Activated CD8-positive, alpha-beta memory T cell treated with anti-CD3 and anti-CD28 coated beads for 1 hour (primary cell): ENCODE results near the gene ARHGAP26.

Experiments
- DNase-seq, 2 donors: peaks; one replicate each; pipeline ENCODE4 v3.0.0-alpha.2; 2020; ENCODE audit warnings: low read depth in 1 of 2; ENCODE audit errors: extremely low read depth in 1 of 2

The ARHGAP26 gene

GRCh38 chr5:142871363-142872193 is 101.4 kb downstream of the ARHGAP26 start:
- DNase-seq: no peak

GRCh38 chr5:142872217-142872616 is 102.0 kb downstream of the ARHGAP26 start:
- DNase-seq: no peak

- no peak for DNase-seq
Observed at GRCh38 chr5:142872795-142873194, 102.6 kb downstream of the ARHGAP26 start.

GRCh38 chr5:142873831-142874230 is 103.7 kb downstream of the ARHGAP26 start:
- no peak for DNase-seq

- no peak for DNase-seq
Observed at GRCh38 chr5:142874540-142874939, 104.4 kb downstream of the ARHGAP26 start.

GRCh38 chr5:142875936-142876335 is 105.8 kb downstream of the ARHGAP26 start:
- no peak for DNase-seq

- DNase-seq: no peak
Observed at GRCh38 chr5:142876817-142877216, 106.6 kb downstream of the ARHGAP26 start.

GRCh38 chr5:142878111-142878510 is 107.9 kb downstream of the ARHGAP26 start:
- no peak for DNase-seq

GRCh38 chr5:142878638-142879037 is 108.5 kb downstream of the ARHGAP26 start:
- DNase-seq: no peak

GRCh38 chr5:142881076-142881783 is 111.1 kb downstream of the ARHGAP26 start:
- no peak for DNase-seq

- no peak for DNase-seq
Observed at GRCh38 chr5:142881784-142882126, 111.6 kb downstream of the ARHGAP26 start.

GRCh38 chr5:142883025-142883424 is 112.8 kb downstream of the ARHGAP26 start:
- DNase-seq: no peak

- DNase-seq: no peak
Observed at GRCh38 chr5:142883438-142883837, 113.3 kb downstream of the ARHGAP26 start.

GRCh38 chr5:142884029-142884428 is 113.9 kb downstream of the ARHGAP26 start:
- DNase-seq: no peak

- DNase-seq: no peak
Observed at GRCh38 chr5:142886211-142886610, 116.0 kb downstream of the ARHGAP26 start.

GRCh38 chr5:142886956-142887355 is 116.8 kb downstream of the ARHGAP26 start:
- DNase-seq: no peak

GRCh38 chr5:142888469-142889085 is 118.4 kb downstream of the ARHGAP26 start:
- DNase-seq: no peak

GRCh38 chr5:142892021-142892420 is 121.8 kb downstream of the ARHGAP26 start:
- DNase-seq: no peak

- no peak for DNase-seq
Observed at GRCh38 chr5:142894315-142894714, 124.1 kb downstream of the ARHGAP26 start.

GRCh38 chr5:142894749-142895148 is 124.6 kb downstream of the ARHGAP26 start:
- DNase-seq: no peak

GRCh38 chr5:142896325-142897007 is 126.3 kb downstream of the ARHGAP26 start:
- DNase-seq: no peak
